Measurements from ENCODE around the gene CDK2. TPM values are rescaled to one million over a fixed set of nuclear protein-coding genes. Genes with fewer than 3 reads are reported as not detected.

The CDK2 gene
- total and polyA plus RNA-seq, 12 donors = 6.0 to 30.6 (median 17.8) TPM

DNA sequence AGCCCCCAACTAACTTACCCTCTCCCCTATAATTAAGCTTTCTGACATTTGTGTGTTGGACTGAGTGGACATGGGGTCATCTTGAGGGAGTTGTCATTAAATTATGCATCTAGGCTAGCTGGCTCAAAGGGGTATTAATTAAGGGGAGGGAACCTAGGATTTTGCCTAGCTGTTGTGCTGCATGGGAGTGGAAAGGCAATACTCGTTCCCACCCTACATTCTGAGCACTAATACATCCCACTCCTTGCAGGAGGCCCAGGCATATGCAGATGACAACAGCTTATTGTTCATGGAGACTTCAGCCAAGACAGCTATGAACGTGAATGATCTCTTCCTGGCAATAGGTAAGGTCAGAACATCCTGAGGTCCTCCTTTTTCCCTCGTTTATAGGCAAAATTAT is 24.5 kb downstream of the CDK2 start:
- intact Hi-C loops (cut with DNase I) = loop anchor here (5.0 kb wide), 2 partner anchors 36 to 41 kb away; no protein-coding TSS in a partner anchor
- no peak overlapping the region for H3K27ac ChIP-seq
- H3K27me3 ChIP-seq = no peaks in the 10 kb centered on the region
- no peak for DNase-seq
- TF ChIP-seq, protein P1, sequence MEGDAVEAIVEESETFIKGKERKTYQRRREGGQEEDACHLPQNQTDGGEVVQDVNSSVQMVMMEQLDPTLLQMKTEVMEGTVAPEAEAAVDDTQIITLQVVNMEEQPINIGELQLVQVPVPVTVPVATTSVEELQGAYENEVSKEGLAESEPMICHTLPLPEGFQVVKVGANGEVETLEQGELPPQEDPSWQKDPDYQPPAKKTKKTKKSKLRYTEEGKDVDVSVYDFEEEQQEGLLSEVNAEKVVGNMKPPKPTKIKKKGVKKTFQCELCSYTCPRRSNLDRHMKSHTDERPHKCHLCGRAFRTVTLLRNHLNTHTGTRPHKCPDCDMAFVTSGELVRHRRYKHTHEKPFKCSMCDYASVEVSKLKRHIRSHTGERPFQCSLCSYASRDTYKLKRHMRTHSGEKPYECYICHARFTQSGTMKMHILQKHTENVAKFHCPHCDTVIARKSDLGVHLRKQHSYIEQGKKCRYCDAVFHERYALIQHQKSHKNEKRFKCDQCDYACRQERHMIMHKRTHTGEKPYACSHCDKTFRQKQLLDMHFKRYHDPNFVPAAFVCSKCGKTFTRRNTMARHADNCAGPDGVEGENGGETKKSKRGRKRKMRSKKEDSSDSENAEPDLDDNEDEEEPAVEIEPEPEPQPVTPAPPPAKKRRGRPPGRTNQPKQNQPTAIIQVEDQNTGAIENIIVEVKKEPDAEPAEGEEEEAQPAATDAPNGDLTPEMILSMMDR (IDR thresholded peaks at IDR 0.05) = no peak
- no peak for TF ChIP-seq POLR2A (IDR thresholded peaks at IDR 0.05)
- H3K36me3 ChIP-seq (replicated peaks in 1 of 2) = peaks cover 0 to 89% of the 10 kb centered on the region in 2 donors
- no peaks in the 10 kb centered on the region for H3K9me3 ChIP-seq (replicated peaks in 1 of 3)
- no peak overlapping the region for H3K4me3 ChIP-seq
- WGBS, 4 donors = 55 to 86% (median 81%) methylated on average over 3 of the region's 3 CpGs
- H3K4me1 ChIP-seq (replicated peaks in 1 of 2) = peaks cover 0 to 2% of the 10 kb centered on the region in 2 donors

DNA sequence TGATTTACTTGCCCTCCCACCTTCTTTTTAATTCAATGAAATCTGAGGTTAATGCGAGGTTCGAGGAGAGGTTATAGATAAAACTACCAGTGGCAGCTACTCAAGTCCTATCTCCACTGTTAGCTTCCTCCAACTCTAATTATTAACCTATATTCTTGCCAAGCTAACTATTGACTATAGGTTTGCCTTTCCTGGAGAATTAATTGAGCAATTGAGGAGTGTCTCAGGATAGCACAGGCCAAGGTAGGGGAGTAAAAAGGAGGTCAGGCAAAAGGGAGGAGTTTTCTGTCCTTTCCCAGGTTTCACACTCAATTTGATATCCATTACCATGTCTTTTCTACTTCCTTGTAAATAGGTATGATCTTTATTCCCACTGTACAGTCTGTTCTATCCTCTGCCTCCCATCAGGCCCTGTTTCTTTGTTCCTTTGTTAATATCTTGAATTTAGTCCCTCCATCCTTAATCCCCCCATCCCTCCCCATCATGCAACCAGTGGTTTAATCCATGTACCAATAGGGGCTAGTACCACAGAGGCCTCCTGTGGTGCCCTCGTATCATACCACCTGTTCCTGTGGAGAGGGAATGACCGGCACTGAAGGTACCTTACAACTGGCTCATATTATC is 26.7 kb downstream of the CDK2 start:
- intact Hi-C loops (cut with DNase I) = loop anchor here (5.0 kb wide), 2 partner anchors 34 to 39 kb away; no protein-coding TSS in a partner anchor
- WGBS, 4 donors = 74 to 77% (median 75%) methylated on average over 4 of the region's 4 CpGs
- no peaks in the 10 kb centered on the region for H3K9me3 ChIP-seq (replicated peaks in 1 of 3)
- H3K36me3 ChIP-seq (replicated peaks in 1 of 2) = peaks cover 0 to 69% of the 10 kb centered on the region in 2 donors
- H3K27me3 ChIP-seq = no peaks in the 10 kb centered on the region
- no peak overlapping the region for H3K27ac ChIP-seq
- H3K4me1 ChIP-seq (replicated peaks in 1 of 2) = peaks cover 10 to 17% of the 10 kb centered on the region in 2 donors
- DNase-seq = no peak
- TF ChIP-seq POLR2A (IDR thresholded peaks at IDR 0.05) = no peak
- H3K4me3 ChIP-seq = no peak overlapping the region

DNA sequence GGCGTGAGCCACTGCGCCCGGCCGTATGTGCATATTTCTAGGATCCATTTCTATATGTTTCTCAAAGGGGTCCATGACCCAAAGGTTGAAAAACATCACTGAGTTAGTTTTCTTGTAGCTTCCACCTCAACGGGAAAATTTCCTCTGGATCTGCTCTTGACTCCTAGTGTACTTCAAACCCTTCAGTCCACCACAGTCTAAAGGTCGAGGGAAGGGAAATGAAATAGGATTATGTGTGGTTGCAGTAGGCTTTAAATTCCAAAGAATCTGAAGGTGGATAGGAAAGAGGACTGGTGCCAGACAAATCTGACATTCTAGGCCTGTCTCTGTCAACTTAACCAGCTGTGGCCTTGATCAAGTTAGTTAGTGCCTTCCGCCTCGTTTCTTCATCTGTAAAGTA is 28.7 kb downstream of the CDK2 start:
- Histone ChIP-seq H3K27me3 (no peaks in the 10 kb centered on the region), H3K9me3 (replicated peaks in 1 of 3) (no peaks in the 10 kb centered on the region), H3K36me3 (replicated peaks in 1 of 2) (peaks cover 0 to 48% of the 10 kb centered on the region in 2 donors), H3K27ac (peak overlapping the region in 1 of 5 donors; percentile 26), H3K4me3 (no peak overlapping the region), H3K4me1 (replicated peaks in 1 of 2) (peaks cover 10 to 20% of the 10 kb centered on the region in 2 donors)
- 68 to 73% (median 70%) methylated on average over 8 of the region's 8 CpGs for WGBS, 4 donors
- no peak for TF ChIP-seq POLR2A (IDR thresholded peaks at IDR 0.05)
- TF ChIP-seq, protein P1 (IDR thresholded peaks at IDR 0.05) = no peak
- DNase-seq = no peak
- intact Hi-C loops (cut with DNase I) = loop anchor here in 1 of 2 donors (5.0 kb wide), 1 partner anchor 42 kb away; no protein-coding TSS in a partner anchor

DNA sequence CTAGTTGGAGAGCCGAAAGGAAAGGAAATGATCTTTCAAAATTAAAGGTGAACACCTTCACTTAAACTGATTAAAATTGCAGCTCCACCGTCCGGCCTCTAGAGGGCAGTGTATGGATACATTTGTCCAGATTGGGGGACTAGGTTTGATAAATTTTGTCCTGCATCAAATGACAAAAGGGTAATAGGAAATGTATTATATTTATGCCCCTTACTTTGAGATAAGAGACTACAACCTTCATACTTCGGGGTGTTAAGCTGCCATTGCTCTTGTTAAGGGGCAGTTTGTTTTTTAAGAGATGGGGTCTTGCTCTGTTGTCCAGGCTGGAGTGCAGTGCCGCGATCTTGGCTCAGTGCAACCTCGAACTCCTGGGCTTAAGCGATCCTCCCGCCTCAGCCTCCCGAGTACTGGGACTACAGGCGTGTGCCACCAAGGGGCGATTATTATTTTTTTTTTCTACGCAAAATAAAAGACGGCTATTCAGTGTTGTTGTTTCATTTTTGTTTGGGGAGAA is 29.6 kb downstream of the CDK2 start:
- H3K4me1 ChIP-seq (replicated peaks in 1 of 2) = peaks cover 10 to 20% of the 10 kb centered on the region in 2 donors
- intact Hi-C loops (cut with DNase I) = loop anchor here in 1 of 2 donors (5.0 kb wide), 1 partner anchor 41 kb away; no protein-coding TSS in a partner anchor
- whole genome bisulfite sequencing, 4 donors = 16 to 23% (median 19%) methylated on average over 14 of the region's 14 CpGs
- H3K27ac ChIP-seq = peak overlapping the region; percentile 61 to 90 (median 84)
- H3K9me3 ChIP-seq (replicated peaks in 1 of 3) = no peaks in the 10 kb centered on the region
- peak overlapping the region in 2 of 4 donors; percentile 54 to 80 for H3K4me3 ChIP-seq
- H3K27me3 ChIP-seq = no peaks in the 10 kb centered on the region
- peaks cover 0 to 39% of the 10 kb centered on the region in 2 donors for H3K36me3 ChIP-seq (replicated peaks in 1 of 2)
- peak; percentile 53 to 87 (median 69) for DNase-seq
- no peak for TF ChIP-seq POLR2A (IDR thresholded peaks at IDR 0.05)
- TF ChIP-seq, protein P1 (IDR thresholded peaks at IDR 0.05) = peak; percentile 82 to 91 (median 84)

Measured in adrenal gland (tissue), 12 donors.